T-helper 2 cell treated with Interferon-gamma antibody and Interleukin-4, amounts not matched to agents 100 ng/mL and 5 ng/mL, for 36 hours (primary cell): ENCODE results near the gene CCDC188. TPM values are rescaled to one million over a fixed set of nuclear protein-coding genes. Genes with fewer than 3 reads are reported as not detected.

Source experiments
- intact Hi-C: fragments of 100-400 bp; cut with micrococcal nuclease; formaldehyde crosslinking; loops from one replicate; pipeline ENCODE4 v1.15.1; 2023
- total RNA-seq: library from RNA; stranded (reverse); gene quantifications from 2 replicates; pipeline ENCODE4 v1.2.3, GENCODE V29; 2022

CCDC188 gene
- total RNA-seq, 1 donor from 2014 or later: 0.59 TPM

DNA sequence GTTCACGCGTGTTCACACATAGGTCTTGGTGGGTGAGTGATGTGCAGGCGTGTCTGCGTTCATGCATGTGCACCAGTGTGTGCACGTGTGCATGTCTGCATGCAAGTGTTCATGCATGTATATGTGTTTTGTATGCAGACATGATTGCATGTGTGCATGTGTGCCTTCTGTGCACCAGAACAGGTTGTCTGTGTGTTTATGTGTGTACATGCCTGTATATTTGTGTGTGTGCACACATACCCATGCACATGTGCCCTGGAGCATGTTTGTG lies 14.3 kb downstream of the CCDC188 start:
- intact Hi-C loops: no loop called here

DNA sequence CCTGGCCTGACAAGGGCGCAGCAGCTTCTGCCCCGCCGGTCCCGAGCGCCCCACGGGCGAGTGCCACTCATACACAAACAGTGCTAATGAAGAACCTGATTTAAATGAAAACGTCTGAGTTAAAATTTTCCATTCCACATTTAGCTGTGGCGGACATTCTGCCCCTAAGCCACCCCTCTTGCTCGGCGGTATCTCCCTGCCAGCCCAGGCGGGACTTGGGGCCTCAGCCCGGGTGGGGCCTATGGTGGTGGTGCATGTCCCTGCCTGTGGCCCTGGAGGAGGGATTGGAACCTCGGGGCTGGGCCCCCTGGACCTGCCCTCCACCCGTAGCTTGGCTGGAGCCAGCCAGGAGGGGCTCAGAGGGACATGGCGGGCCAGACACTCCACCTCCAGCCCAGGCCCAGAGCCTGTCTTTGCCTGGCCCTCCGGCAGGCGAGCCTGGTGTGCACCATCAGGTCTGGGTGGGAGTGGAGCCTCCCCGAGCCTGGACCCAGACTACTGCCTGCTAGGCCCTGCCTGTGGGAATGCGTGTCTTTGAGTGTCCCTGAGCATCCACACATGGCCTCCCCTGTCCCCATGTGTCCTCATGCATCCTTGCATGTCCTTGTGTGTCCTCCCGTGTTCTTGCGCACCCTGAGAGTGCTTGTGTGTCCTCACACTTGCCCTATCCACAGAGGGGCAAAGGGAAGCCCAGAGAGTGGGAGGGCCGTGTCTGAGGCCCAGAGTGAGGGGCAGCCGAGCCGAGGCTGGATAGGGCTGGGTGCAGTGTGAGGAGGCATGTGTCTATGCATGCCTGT lies 14.9 kb downstream of the CCDC188 start:
- intact Hi-C loops: no loop called here

DNA sequence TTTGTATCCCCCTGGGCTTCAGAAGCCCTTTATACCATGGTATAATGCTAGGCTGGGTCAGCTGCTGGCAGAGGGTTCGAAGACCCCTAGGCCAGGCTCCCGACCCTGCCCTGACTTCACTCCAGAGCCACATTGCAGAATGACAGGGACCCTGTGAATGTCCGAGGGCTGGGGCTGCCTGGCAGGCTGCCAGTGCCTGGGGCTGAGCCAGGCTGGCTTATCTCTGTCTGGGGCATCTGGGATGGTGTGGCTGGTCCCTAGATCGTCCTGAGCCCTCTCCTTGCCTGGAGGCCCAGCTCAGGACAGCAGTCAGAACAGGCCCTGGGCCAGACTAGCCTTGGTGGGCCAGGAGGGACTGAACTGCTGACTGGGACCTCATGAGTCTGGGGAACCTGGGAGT lies 15.6 kb downstream of the CCDC188 start:
- intact Hi-C loops: no loop called here

DNA sequence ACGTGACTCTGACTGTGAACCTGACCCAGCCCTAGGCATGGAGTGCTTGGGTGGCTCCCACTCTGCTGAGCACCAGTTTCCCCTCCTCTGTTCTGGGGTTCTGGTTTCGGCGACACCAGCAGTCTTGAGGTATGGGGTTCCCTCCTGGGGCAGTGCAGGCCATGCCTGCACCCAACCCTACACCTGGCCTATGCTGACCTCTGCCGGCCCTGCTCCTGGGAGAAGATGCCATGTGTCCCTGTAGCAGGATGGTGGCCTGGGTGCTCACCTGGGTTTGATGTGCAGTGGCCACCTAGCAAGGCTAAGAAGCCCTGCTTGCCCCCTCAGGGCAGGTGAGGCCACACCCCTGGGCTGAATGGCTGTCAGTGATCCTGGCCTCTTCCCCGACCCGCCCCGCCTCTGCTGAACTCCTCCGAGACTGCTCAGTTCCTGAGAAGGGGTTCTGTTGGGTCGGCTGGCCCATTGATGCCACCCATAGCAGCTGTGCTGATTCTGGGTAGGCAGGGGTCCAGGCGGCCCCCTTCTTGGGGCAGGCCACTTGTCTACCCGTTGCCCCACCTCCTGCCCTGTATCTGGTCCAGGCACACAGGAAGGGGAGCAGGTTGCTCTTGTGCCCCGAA lies 16.8 kb downstream of the CCDC188 start:
- intact Hi-C loops: no loop called here

DNA sequence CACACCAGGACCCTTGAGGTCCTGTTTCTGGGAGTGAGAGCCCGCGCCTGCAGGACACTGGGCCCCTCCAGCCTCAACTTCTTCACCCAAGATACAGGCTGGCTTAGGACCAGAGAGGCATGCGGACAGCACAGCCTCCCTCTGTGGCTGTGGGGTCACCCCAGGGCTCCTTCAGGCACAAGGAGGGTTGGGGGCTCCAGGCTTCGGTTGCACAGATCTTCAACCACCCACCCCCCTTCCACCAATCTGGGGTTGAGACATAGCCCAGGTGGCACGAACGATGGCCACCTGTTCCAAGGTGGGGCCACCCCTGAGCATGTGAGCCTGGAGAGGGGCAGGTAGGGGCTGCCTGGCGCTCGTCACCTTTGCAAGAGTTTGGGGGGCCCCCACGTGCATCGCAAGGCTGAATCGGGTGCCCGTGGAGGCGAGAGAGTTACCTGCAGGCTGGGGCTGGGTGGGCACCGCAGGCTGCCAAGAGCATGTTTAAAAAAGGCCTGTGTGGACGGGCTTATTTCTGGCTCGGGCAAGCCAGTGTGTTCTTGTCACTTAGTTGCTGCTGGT lies 18.1 kb downstream of the CCDC188 start:
- intact Hi-C loops: no loop called here

DNA sequence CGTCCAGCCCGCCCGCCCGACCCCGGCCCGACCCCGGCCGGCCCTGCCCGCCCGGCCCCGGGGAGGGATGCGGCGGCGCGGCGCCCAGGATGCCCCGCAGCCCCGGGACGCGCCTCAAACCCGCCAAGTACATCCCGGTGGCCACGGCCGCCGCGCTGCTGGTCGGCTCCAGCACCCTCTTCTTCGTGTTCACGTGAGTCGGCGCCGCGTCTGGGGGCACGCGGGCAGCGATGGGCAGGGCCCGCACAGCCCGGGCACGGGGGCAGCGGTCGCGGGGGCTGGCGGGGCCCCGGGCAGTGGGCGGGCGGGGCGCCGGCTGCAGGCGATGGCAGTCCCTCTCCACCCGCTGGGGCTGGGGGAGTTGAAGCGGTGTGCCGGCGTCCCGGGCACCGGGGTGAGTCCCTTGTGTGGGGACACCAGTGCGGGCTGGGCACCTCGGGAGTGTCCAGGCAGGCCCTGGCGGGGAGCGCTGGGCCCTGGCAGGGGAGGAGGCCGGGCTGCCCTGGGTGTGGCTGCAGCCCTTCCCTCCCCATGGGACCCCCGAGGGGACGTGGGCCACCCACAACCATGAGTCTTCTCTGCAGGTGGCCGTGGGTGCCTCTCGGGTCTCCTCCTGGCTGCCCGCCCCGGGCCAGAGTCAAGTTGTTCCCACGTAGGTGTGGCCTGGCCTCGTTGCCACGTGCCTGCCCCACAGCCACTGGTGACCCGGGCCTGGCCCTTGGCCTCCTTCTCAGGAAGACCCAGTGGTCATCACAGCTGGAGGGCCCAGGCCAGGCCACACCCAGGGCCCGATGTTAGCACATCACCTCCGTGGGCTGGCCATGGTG lies 18.8 kb downstream of the CCDC188 start:
- intact Hi-C loops: no loop called here

DNA sequence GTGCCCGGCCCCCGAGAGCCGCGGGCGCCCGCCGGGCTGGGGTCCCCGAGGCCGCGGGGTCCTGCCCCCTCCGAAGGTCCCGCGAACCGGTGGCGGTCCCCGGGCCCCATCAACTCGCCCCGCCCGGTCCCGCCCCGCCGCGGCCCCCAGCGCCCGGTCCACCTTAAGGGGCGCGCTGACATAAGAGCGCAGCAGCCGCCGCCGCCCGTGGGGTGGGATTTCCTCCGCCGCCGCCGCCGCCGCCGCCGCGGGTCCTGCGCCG lies 19.3 kb downstream of the CCDC188 start, which contains the start of gene ZDHHC8:
Gene ZDHHC8 (plus strand): TSS at position 208 of the 262 bp plus-strand sequence. CDS start 144 bp downstream, outside the sequence.
- intact Hi-C loops: no loop called here

DNA sequence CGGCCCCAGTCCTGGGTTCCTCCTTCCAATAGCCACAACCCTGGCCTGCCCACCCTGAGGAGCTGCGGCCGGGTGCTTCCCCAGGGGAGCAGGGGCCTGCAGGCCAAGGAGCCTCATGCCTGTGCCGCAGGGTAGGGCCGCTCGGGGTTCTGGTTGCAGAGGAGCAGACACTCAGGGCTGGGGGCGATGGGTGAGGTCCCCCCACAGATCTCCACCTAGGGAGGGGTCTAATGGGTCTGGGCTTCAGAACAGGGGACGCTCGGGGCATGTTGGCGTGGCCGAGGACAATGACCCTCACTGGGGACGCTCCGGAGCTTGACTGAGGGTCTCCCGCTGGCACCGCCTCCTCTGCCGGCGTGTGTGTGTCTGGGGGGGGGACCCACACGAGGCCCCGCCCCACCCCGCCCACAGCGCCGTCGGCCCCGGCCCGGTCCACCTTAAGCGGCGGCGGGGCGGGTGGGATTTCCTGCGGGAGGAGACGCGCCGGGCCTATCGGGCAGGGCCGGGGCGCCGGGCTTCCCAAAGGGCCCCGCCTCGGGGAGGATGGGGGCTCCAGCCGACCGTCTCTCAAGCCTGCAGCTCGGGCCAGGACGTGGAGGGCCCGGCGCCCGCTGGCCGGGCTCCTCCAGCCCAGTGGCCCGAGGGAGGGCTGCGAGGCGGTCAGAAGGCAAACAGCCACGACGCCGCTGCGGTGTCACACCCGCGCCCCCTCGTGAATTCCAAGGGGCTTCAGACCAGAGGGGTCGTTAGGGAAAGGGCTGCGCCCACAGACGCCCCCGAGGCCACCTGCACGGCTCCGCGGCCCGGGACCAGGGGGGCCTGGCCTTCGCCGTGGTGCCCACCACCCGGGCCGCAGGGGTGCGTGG lies 19.9 kb downstream of the CCDC188 start:
- intact Hi-C loops: no loop called here

DNA sequence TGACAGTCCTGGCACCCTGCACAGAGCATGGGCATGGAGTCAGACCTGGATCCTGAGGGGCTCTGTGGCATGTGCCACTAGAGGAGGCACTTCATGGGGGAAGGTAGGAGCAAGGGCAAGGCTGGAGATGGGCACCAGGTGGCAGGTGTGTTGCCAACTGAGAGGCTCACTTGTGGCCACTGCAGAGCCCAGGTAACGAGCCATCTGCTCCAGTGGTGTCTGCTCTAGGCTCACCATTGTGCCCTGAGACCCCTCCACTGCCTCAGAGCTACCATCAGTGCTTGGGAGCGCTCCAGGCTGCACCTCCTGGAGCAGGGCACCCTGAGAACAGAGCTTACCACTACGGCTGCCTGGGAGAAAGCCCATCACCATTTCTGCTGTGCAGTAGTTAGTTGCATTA lies 20.5 kb downstream of the CCDC188 start:
- intact Hi-C loops: no loop called here

DNA sequence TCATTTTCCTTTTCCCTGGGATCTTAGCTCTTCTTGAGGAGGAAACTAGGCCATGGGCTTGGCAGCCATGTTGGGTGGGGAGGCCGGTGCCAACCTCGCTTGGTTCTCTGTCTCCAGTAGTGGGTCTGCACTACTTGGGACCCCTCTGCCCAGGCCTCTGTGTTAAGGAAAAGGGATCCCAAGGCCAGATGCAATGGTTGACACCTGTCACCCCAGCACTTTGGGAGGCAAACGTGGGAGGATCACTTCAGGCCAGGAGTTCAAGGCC lies 21.2 kb downstream of the CCDC188 start:
- intact Hi-C loops: loop anchor here (1.0 kb wide), 1 partner anchor 159 kb away; no protein-coding TSS in a partner anchor

DNA sequence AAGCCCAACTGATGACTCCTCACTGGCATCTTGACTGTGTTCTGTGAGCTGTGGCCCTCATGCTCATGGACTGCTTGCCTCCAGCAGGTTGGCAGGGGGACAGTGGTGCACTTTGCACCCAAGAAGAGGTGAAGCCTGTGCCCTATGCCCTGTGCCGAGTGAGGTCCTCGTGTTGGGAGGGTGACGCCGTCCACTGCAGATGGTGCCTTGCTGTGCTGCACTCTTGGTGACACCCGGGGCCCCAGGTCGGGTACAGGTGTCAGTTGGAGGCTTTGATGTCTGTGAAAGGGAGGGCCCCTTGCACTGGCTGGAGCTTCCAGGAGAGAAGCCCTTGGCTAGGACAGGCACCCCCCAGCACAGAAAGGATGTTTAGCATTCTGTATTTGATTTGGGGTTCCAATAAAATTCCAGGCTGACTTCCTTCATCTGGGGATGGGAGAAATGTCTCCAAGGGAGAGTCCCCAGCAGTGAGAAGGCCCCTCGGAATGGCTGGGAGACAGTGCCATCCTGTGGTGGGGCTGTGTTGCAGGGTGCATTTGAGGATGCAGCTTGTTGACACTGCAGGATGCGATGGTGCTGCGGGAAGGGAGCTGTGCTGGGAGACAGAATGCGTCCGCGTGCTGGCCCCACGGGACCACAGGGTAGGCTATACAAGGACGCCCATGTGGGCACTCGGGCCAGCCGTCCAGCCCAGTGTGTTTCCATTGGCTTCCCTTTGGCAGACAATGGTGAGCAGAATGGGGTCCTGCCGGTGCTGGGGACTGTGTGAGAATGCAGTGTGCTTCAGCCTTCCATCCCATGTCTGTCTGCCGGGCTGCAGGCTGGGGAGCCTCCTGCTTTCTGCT lies 21.7 kb downstream of the CCDC188 start:
- intact Hi-C loops: loop anchor here (1.0 kb wide), 1 partner anchor 159 kb away; no protein-coding TSS in a partner anchor

DNA sequence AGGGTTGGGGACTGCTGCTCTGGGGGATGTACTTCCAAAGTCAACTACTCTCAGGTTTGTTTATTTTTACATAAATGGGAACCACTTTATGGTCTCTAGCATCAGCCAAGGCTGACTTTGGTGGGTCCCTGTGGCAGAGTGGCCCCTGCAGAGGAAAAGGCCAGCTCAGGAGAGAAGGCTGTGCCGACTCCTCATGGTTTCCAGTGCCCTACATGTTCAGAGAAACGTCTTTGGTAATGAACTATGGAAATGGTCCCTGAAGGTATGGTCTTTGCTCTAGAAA lies 22.3 kb downstream of the CCDC188 start:
- intact Hi-C loops: no loop called here

DNA sequence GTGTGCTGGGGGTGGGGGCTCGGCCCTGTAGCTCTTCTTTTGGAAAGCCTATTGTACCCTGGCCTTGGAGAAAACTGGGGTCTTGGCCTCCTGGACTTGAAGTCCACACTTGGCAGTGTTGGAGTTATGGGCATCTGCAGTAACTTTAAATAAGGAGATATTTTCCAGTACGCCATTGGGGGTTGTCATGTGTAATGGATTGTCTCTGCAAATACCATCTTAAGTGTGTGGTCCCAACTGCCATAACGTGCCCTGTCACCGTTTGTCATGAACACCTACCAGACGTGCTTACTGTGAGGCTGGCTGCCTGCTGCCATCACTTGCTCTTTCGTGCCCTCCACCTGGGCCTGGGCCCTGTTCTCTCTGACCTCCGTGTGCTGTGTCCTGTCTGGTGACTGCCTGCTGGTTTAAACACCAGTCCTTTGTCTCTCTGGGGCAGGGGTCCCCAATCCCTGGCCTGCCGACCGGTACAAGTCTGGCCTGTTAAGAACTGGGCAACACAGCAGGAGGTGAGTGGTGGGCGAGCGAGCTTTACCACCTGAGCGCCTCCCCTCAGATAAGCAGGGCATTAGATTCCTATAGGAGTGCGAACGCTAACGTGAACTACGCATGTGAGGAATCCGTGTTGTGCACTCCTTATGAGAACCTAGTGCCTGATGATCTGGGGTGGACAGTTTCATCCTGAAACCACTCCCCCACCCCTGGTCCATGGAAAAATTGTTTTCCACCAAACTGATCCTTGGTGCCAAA lies 22.8 kb downstream of the CCDC188 start:
- intact Hi-C loops: no loop called here

DNA sequence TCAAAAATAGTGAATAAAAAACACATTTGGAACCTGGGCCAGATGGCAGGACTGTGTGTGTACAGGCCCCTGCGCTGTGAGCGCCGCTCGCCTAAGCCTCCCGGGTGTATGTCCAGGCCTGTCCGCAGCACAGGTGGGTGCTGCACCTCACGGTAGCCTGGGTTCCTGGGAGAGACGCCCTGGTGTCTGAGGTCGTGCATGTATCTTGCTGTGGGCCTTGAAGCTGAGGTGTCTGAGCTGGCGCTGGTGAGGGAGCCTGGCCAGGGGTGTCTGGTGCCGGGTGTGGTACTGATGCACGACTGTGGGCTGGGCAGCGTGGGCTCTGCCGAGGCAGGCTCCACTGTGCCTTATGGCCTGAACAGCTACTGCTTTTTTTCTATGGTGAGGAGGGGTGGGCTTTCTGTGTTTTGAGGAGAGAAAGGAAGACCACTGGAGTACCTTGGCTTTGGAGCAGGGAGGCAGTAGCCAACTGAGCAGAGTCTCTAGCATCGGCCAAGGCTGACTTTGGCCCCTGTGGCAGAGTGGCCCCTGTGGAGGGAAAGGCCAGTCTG lies 23.5 kb downstream of the CCDC188 start:
- intact Hi-C loops: no loop called here

DNA sequence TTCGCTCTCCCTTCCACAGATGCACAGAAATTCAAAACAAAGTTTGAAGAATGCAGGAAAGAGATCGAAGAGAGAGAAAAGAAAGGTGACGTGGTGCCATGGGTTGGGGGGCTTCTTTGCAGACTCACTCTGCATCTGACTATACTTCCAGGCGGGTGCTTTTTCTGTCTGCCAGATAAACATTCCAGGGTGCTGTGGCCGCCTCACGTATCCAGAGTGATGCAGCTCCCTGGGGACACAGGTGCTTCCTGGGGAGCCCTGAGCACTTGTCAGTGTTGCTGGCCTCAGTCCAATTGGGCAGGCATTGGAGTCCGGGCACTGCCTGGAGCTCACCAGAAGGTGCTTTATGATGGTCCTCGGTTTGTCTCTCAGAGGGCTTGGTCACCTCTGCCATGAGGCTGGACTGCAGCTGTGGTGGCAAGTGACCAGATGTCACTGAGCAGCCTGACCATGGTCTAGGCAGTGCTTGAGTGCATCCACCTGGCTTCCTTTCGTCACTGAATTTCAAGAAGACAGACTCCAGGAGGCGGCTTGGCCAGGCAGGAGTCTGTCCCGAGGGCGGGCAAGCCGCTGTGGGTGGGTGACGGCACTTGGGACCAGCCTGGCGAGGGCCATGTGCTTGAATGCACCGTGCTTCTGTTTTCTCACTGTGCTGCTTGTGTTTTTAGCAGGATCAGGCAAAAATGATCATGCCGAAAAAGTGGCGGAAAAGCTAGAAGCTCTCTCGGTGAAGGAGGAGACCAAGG lies 24.4 kb downstream of the CCDC188 start:
- intact Hi-C loops: no loop called here

DNA sequence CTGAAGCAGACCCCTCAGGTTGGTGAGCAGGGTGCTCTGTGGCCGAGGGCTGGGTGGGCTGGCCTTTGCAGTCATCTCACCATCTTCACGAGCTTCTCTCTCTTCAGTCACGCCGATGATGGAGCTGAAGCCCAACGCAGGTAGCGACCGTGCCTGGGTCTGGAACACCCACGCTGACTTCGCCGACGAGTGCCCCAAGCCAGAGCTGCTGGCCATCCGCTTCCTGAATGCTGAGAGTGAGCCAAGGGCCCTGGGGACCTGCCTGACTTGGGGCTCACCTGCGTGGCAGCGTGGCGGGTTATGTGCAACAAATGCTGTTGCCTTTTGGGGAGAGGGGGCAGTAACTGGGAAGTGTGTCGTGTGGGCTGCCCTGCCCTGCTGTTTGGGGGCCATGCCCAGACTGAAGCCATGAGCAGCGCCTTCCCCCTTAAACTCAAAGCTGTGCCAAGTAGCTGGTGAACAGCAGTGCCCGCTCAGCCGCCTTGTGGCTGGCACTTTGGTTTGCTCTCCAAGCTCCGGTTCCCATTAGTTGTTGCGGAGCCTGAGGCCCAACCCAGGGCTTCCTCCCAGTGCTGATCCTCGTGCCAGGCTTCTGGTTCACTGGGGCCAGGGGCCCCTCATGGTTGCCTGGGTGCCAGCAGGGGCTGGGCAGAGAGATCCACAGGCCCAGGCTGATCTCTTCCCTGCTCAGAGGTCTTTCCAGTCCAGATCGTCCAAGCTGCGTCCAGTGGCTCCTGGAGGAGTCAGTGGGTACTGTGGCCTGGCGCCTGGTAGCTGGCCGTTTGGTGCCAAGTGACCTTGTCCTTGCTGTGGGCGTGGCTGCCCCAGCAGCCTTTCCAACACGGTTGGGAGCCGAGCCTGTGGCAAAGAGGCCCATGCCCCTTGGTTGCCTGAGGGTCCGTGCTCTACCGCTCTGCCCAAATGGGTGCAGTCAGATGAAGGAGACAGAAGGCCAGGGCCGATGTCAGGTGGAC lies 25.4 kb downstream of the CCDC188 start:
- intact Hi-C loops: no loop called here

DNA sequence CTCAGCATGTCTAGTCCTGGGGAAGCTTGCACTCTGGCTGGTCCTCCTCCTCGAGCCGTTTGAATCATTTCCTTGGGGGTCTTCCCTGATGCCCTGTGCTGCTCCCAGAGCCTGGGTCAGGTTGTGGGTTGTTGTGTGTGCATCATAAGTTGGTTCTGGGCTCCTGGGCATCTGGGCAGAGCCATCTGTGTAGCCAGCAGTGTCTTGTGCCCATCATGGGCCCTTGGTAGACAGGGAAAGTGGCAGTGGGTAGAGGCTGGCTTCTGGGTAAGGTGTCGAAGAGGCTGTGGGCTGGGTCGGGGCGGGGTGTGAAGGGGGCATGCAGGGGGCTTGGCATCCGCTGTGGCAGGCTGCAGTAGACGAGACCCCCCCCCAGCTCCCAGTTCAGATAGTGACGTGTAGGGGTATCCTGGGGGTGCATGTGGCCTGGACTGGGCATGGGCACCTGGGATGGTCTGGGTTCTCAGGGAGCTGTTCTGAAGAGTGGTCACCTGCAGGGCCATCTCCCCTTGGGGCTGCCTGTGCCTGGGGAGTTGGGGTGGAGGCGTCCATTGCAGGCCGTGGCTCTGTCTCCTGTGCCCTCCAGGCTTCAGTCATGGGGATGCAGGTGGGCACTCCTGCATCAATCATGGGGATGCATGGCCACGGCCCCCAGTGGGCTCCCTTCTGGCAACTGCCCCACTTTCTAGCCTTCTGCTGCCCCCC lies 26.6 kb downstream of the CCDC188 start:
- intact Hi-C loops: no loop called here
